ENCODE measurements around the gene BRF1.

BRF1 gene

DNA sequence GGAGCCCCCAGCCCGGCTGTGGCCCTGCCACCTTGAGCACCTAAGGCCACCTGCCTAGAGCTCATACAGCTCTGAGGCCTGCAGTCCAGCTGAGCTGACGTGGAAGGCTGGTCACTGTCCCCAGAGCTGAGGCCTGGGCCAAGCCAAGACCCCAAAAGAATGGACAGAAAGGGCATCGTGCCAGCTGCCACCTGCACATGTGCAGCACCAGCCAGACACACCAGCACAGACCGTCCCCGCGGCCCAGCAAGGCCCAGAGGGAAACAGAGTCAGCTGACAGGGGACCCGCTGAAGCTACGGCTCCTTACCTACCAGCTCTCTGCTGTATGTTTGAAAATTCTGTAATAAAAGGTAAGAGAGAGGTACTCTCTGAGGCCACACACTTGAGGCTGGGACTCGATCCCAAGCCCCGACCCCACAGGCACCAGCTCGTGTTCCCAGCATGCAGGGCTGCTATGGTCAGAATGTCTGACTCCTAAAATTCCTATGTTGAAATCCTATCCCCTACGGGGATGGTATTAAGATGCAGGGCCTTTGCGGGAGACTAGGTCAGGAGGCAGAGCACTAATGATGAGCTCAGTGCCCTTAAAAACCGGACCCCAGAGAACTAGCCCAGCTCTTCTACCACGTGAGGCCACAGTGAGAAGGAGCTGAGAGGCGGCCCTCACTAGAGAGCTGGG lies 25.4 kb downstream of the BRF1 start:
- no peak for DNase-seq (ENCODE audit: low read depth, low spot score)
- no peaks in the 10 kb centered on the region for H3K9me3 ChIP-seq (ENCODE audit: insufficient read depth, low read length)
- H3K27me3 ChIP-seq (ENCODE audit: insufficient read depth, insufficient read length), result no peaks in the 10 kb centered on the region
- H3K4me1 ChIP-seq (ENCODE audit: insufficient read depth, insufficient read length), result no peaks in the 10 kb centered on the region
- H3K9ac ChIP-seq (ENCODE audit: insufficient read length, low read depth), result peak overlapping the region; percentile 16
- TF ChIP-seq SUZ12 (IDR thresholded peaks at IDR 0.05; ENCODE audit: extremely low read depth, insufficient read depth, insufficient read length), result no peak
- H3K36me3 ChIP-seq (ENCODE audit: insufficient read depth, insufficient read length, low read length), result no peaks in the 10 kb centered on the region
- H3K4me3 ChIP-seq (ENCODE audit: insufficient read length, low read depth), result no peak overlapping the region

DNA sequence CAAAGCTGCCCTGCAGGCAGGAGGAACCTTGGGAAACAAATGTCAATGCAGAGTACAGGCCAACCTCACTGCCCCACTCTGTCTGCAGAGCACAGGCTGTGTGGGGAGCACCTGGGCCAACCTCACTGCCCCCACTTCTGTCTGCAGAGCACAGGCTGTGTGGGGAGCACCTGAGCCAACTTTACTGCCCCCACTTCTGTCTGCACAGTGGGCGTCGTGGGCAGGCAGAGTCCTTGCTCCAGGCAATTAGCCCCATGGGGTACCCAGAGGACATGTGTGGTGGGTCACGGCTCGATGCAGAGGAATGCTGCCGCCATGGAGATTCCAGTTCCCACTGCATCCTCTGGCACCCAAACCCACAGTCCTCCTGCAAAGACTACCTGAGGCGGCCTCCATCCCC lies 26.2 kb downstream of the BRF1 start:
- Histone ChIP-seq H3K4me3 (ENCODE audit: insufficient read length, low read depth) (no peak overlapping the region), H3K9ac (ENCODE audit: insufficient read length, low read depth) (no peak overlapping the region), H3K36me3 (ENCODE audit: insufficient read depth, insufficient read length, low read length) (no peaks in the 10 kb centered on the region), H3K9me3 (ENCODE audit: insufficient read depth, low read length) (no peaks in the 10 kb centered on the region), H3K27me3 (ENCODE audit: insufficient read depth, insufficient read length) (no peaks in the 10 kb centered on the region), H3K4me1 (ENCODE audit: insufficient read depth, insufficient read length) (no peaks in the 10 kb centered on the region)
- no peak for DNase-seq (ENCODE audit: low read depth, low spot score)
- TF ChIP-seq ZNF274 (IDR thresholded peaks at IDR 0.05; ENCODE audit: low read depth, low read length) (no peak), YY1 (IDR thresholded peaks at IDR 0.05; ENCODE audit: insufficient read depth, insufficient read length) (no peak), SUZ12 (IDR thresholded peaks at IDR 0.05; ENCODE audit: extremely low read depth, insufficient read depth, insufficient read length) (no peak)

- H3K9ac ChIP-seq (ENCODE audit: insufficient read length, low read depth), result no peak overlapping the region
- no peaks in the 10 kb centered on the region for H3K9me3 ChIP-seq (ENCODE audit: insufficient read depth, low read length)
- no peaks in the 10 kb centered on the region for H3K36me3 ChIP-seq (ENCODE audit: insufficient read depth, insufficient read length, low read length)
- DNase-seq (ENCODE audit: low read depth, low spot score), result no peak
- TF ChIP-seq YY1 (IDR thresholded peaks at IDR 0.05; ENCODE audit: insufficient read depth, insufficient read length) (no peak), ZNF274 (IDR thresholded peaks at IDR 0.05; ENCODE audit: low read depth, low read length) (no peak), SUZ12 (IDR thresholded peaks at IDR 0.05; ENCODE audit: extremely low read depth, insufficient read depth, insufficient read length) (no peak)
- H3K4me1 ChIP-seq (ENCODE audit: insufficient read depth, insufficient read length), result no peaks in the 10 kb centered on the region
- H3K27me3 ChIP-seq (ENCODE audit: insufficient read depth, insufficient read length), result no peaks in the 10 kb centered on the region
- no peak overlapping the region for H3K4me3 ChIP-seq (ENCODE audit: insufficient read length, low read depth)
Observed at GRCh38 chr14:105273062-105273461, 27.7 kb downstream of the BRF1 start.

- no peak overlapping the region for H3K9ac ChIP-seq (ENCODE audit: insufficient read length, low read depth)
- no peaks in the 10 kb centered on the region for H3K9me3 ChIP-seq (ENCODE audit: insufficient read depth, low read length)
- no peak for TF ChIP-seq SUZ12 (IDR thresholded peaks at IDR 0.05; ENCODE audit: extremely low read depth, insufficient read depth, insufficient read length)
- no peak for TF ChIP-seq YY1 (IDR thresholded peaks at IDR 0.05; ENCODE audit: insufficient read depth, insufficient read length)
- no peak for TF ChIP-seq ZNF274 (IDR thresholded peaks at IDR 0.05; ENCODE audit: low read depth, low read length)
- no peaks in the 10 kb centered on the region for H3K4me1 ChIP-seq (ENCODE audit: insufficient read depth, insufficient read length)
- H3K36me3 ChIP-seq (ENCODE audit: insufficient read depth, insufficient read length, low read length), result peaks cover 3% of the 10 kb centered on the region
- no peak for DNase-seq (ENCODE audit: low read depth, low spot score)
- H3K27me3 ChIP-seq (ENCODE audit: insufficient read depth, insufficient read length), result no peaks in the 10 kb centered on the region
- no peak overlapping the region for H3K4me3 ChIP-seq (ENCODE audit: insufficient read length, low read depth)
Observed at GRCh38 chr14:105272623-105273022, 28.2 kb downstream of the BRF1 start.

GRCh38 chr14:105271224-105271890 lies 29.4 kb downstream of the BRF1 start:
- DNase-seq (ENCODE audit: low read depth, low spot score), result no peak
- H3K4me3 ChIP-seq (ENCODE audit: insufficient read length, low read depth), result no peak overlapping the region
- H3K9ac ChIP-seq (ENCODE audit: insufficient read length, low read depth), result no peak overlapping the region
- no peaks in the 10 kb centered on the region for H3K9me3 ChIP-seq (ENCODE audit: insufficient read depth, low read length)
- TF ChIP-seq SUZ12 (IDR thresholded peaks at IDR 0.05; ENCODE audit: extremely low read depth, insufficient read depth, insufficient read length) (no peak), YY1 (IDR thresholded peaks at IDR 0.05; ENCODE audit: insufficient read depth, insufficient read length) (no peak), ZNF274 (IDR thresholded peaks at IDR 0.05; ENCODE audit: low read depth, low read length) (no peak)
- H3K36me3 ChIP-seq (ENCODE audit: insufficient read depth, insufficient read length, low read length), result peaks cover 4% of the 10 kb centered on the region
- H3K4me1 ChIP-seq (ENCODE audit: insufficient read depth, insufficient read length), result no peaks in the 10 kb centered on the region
- no peaks in the 10 kb centered on the region for H3K27me3 ChIP-seq (ENCODE audit: insufficient read depth, insufficient read length)

DNA sequence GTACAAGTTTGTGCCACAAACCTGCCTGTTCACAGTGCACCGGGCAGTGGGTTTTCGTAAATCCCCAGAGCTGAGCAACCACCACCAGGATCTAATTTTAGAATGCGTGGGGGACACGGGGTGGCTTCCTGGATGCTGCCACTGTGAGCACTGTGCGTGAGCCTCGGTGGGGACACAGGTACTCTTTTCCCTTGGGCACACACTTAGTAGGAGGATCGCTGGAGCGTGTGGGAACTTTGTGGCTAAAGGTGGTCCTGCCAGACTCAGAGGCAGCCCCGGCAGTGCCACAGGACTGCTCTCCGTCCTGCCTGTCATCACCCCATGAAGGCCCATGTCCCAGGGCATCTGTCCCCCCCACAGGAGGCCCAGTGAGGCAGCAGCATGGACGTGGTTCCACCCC lies 31.4 kb downstream of the BRF1 start:
- Histone ChIP-seq H3K27me3 (ENCODE audit: insufficient read depth, insufficient read length) (no peaks in the 10 kb centered on the region), H3K9ac (ENCODE audit: insufficient read length, low read depth) (no peak overlapping the region), H3K4me1 (ENCODE audit: insufficient read depth, insufficient read length) (no peaks in the 10 kb centered on the region), H3K36me3 (ENCODE audit: insufficient read depth, insufficient read length, low read length) (peaks cover 4% of the 10 kb centered on the region), H3K9me3 (ENCODE audit: insufficient read depth, low read length) (no peaks in the 10 kb centered on the region), H3K4me3 (ENCODE audit: insufficient read length, low read depth) (no peak overlapping the region)
- DNase-seq (ENCODE audit: low read depth, low spot score), result no peak
- TF ChIP-seq SUZ12 (IDR thresholded peaks at IDR 0.05; ENCODE audit: extremely low read depth, insufficient read depth, insufficient read length) (no peak), YY1 (IDR thresholded peaks at IDR 0.05; ENCODE audit: insufficient read depth, insufficient read length) (no peak), ZNF274 (IDR thresholded peaks at IDR 0.05; ENCODE audit: low read depth, low read length) (no peak)

GRCh38 chr14:105268736-105269354 lies 32.0 kb downstream of the BRF1 start:
- Histone ChIP-seq H3K9ac (ENCODE audit: insufficient read length, low read depth) (no peak overlapping the region), H3K27me3 (ENCODE audit: insufficient read depth, insufficient read length) (no peaks in the 10 kb centered on the region), H3K4me3 (ENCODE audit: insufficient read length, low read depth) (no peak overlapping the region), H3K9me3 (ENCODE audit: insufficient read depth, low read length) (no peaks in the 10 kb centered on the region), H3K36me3 (ENCODE audit: insufficient read depth, insufficient read length, low read length) (peaks cover 4% of the 10 kb centered on the region), H3K4me1 (ENCODE audit: insufficient read depth, insufficient read length) (no peaks in the 10 kb centered on the region)
- no peak for DNase-seq (ENCODE audit: low read depth, low spot score)
- TF ChIP-seq SUZ12 (IDR thresholded peaks at IDR 0.05; ENCODE audit: extremely low read depth, insufficient read depth, insufficient read length), result no peak
- no peak for TF ChIP-seq ZNF274 (IDR thresholded peaks at IDR 0.05; ENCODE audit: low read depth, low read length)
- TF ChIP-seq YY1 (IDR thresholded peaks at IDR 0.05; ENCODE audit: insufficient read depth, insufficient read length), result no peak

All from NT2/D1 (cell line).